GM18519 (cell line): ENCODE results near the gene ADAMTS16.
"Not testable (repeated sequence)": the region's sequence is repeated elsewhere in the genome, so short reads cannot be mapped to it uniquely, and the experiment has no call there.

Experiments
- ATAC-seq: cut with Tn5 transposase; IDR thresholded peaks from one replicate; pipeline ENCODE4 v1.9.1; 2021; ENCODE audit warnings: mild to moderate bottlenecking, moderate library complexity; ENCODE audit not compliant: unreplicated experiment, low FRiP score

Gene ADAMTS16, protein sequence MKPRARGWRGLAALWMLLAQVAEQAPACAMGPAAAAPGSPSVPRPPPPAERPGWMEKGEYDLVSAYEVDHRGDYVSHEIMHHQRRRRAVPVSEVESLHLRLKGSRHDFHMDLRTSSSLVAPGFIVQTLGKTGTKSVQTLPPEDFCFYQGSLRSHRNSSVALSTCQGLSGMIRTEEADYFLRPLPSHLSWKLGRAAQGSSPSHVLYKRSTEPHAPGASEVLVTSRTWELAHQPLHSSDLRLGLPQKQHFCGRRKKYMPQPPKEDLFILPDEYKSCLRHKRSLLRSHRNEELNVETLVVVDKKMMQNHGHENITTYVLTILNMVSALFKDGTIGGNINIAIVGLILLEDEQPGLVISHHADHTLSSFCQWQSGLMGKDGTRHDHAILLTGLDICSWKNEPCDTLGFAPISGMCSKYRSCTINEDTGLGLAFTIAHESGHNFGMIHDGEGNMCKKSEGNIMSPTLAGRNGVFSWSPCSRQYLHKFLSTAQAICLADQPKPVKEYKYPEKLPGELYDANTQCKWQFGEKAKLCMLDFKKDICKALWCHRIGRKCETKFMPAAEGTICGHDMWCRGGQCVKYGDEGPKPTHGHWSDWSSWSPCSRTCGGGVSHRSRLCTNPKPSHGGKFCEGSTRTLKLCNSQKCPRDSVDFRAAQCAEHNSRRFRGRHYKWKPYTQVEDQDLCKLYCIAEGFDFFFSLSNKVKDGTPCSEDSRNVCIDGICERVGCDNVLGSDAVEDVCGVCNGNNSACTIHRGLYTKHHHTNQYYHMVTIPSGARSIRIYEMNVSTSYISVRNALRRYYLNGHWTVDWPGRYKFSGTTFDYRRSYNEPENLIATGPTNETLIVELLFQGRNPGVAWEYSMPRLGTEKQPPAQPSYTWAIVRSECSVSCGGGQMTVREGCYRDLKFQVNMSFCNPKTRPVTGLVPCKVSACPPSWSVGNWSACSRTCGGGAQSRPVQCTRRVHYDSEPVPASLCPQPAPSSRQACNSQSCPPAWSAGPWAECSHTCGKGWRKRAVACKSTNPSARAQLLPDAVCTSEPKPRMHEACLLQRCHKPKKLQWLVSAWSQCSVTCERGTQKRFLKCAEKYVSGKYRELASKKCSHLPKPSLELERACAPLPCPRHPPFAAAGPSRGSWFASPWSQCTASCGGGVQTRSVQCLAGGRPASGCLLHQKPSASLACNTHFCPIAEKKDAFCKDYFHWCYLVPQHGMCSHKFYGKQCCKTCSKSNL

DNA sequence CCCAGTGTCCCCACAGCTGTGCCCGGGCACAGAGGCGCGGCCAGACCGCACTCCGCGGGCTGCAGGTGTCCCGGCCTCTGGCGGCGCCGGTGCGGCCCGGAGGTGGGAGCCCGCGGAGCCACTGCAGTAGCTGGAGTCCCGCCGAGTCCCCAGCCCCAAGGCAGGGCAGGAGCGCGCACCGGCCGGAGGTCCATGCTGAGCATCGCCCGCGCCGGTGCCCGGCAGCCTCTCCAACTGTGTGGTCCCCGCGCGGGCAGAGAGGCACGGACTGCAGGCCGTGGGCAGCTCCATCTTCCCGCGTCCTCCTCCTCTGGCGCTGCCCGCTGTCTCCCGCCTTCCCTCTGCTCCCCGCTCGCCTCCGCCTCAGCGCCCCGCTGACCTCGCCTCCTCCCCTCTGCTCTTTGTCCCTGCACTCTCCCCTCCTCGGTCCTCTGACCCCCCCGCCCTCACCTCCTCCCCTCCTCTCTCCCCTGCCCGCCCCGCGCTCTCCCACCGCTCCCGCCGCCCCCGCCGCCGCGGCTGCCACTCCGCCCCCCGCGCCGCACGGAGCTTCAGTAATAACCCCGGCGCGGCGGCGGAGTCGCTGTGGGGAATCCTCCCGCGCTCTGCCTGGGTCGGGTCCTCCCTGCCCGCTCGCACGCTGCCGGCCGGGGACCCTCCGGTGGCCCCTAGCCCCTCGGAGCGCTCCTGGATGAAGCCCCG, at the start of gene ADAMTS16:
TSS of gene ADAMTS16 (plus strand) at position 554 of the 702 bp plus-strand sequence. CDS start at position 692, 138 bp downstream.
- no peak for ATAC-seq

DNA sequence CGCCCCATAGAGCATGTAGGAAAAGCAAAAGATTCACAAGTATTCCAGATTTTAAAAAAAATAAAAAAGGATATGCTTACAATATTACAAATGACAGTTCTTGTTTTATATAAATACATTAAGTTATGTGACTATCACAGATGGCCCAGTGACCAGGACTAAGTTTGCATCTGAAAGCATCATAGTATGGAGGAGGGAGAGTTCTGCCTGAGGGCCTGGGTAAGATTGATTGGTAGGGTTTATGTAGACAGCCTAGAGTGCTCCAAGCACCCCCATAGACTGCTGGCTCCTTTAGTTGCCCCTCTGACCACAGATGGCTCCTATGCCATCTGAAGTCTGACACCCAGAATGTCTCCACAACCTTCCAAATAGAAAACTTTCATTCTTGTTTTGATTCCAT, 48.0 kb upstream of the ADAMTS16 start:
- no peak for ATAC-seq

DNA sequence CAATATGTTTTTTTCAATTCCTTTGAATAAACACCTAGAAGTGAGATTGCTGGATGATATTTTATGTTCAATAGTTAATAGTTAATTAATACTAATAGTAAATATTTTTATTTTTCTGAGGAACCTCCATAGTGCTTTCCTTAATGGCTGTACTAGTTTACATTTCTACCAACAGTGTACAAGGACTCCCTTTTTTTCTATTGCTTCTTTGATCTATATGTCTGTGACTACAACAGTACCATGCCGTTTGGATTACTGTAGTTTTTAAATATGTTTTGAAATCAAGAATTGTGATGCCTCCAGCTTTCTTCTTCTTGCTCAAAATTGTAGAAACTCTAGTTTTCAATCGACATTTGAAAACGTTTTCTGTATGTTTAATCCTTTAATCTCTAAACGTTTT, 39.5 kb upstream of the ADAMTS16 start:
- ATAC-seq: no peak

DNA sequence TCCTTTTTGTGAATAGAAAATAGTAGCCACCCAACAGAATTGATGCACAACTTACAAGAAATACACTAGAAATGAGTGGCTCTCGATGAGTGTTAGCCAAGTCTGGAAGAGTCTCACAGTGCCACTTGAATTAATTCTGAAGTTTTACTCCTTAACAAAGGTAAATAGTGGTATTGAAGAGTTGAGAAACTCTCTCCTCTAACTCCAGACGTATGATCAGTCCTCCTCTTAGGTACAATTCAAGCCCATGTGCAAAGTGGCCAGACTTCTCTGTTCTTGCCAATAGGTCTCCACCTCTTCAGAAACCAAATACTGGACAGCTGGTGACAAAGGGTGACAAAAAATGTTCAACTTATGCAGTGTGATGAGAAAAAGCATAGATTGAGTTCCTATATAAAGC, 38.5 kb upstream of the ADAMTS16 start:
- ATAC-seq: no peak

DNA sequence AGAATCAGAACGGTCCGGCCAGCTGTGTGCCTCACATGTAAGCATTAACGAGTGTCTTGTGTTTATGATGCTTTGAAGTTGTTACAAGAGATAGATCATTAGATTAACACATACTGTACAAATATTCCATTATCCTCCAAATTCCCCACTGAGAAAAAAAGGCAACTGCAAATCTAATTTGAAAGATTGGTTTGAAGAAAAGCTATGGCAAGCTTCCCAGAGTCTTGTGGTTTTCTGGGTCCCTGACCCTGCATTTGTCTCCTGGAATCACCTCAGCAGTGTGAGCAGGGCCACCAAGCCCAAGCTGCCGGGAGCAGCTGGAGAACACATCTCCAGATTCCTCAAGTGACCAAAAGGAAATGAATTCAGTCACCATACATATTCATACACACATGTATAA, 36.9 kb upstream of the ADAMTS16 start:
- ATAC-seq: no peak

DNA sequence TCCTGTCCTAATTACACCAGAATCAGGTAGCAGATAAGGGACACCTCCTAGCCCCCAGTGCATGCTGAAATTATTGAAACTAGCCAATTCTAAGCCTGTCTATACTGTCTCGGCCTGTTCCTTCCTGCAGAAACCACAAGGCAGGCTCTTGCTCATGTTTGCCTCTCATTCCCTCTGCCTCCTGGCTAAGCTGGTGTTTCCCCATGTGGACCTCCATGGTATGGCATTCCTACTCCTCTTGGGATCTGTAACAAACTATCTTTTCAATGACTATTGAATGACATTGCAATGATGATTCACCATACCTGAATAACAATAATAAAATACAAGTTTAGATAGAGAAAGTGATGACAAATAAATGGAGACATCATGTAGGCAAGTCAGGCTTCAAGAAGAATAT, 35.6 kb upstream of the ADAMTS16 start:
- ATAC-seq: no peak

DNA sequence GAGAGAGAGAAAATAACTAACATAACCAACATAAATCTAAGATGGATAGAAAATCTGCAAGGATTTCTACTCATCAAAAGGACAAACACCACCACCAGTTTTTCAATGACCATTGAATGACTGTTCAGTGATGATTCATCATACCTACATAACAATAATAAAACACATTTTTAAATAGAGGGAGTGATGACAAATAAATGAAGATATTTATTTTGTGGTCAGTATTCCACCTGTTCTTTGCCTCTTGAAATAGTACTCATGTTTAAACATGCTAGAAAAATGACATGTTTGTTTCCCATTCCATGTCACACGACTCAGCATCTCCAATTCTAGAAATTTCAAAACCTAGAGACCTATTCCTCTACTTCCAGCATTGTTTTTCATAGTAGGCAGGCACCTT, 34.6 kb upstream of the ADAMTS16 start:
- ATAC-seq: no peak

DNA sequence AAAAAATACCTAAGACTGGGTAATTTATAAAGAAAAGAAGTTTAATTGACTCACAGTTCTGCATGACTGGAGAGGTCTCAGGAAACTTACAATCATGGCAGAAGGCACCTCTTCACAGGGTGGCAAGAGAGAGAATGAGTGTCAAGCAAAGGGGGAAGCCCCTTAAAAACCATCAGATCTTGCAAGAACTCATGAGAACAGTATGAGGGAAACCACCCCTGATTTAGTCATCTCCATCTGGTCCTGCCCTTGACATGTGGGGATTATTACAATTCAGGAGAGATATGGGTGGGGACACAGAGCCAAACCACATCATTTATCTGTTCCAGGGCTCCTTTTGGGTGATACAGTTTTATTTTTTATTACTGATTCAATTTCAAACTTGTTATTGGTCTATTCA, 23.2 kb upstream of the ADAMTS16 start:
- ATAC-seq: peak; percentile 56

DNA sequence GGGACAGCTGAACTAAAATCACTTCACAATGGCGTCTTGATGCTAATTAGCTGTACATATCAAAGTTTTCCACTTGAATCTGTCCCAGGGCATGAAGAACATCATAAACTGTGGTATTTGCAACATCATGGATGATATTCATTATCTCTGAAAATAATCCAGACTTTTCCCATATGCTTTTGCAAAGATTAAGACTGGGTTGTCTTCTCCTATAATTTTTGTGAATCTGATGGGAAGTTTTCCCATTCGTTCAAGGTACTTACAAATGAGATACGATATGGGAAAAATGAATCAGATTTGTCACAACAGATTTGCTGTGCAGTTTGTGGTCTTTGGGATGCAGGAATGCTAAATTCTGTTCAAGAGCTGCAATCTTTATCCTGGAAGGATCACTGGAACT, 17.4 kb upstream of the ADAMTS16 start:
- ATAC-seq: no peak

DNA sequence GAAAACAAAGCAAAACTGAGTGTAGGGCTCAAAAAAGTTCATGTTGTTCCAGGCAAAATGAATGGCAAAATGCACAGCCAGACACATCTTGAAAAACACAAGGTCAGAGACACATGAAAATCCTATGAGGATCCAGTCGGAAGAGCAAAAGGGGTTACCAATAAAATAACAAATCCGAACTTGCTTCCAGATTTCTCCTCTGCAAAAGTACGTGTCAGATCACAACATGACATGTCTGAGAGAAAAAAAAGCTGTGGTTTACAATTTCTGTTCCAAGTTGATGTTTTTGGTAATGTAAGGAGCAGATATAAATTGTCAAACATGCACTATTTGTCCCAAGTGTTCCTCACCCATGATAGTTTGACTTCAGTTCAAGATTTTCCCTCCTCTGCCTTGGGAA, 15.9 kb upstream of the ADAMTS16 start:
- no peak for ATAC-seq

DNA sequence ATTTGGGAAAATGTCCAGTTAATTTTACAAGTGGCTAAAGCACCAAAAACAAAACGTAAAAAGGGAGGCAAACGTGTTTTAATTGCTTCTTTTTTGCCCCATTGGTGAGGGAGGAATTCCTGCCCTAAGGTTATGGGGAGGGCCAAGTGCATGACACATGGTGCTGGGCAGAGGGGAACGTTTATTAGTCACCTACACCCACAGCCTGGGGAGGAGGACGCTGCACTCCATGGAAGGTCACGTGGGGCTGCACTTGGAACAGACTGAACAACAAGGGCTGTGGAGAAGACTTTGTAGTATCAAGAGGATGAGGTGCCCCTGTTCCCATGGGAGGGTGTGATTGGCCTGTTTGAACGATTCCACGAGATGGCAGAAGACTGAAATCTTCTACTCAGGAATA, 13.7 kb upstream of the ADAMTS16 start:
- no peak for ATAC-seq

DNA sequence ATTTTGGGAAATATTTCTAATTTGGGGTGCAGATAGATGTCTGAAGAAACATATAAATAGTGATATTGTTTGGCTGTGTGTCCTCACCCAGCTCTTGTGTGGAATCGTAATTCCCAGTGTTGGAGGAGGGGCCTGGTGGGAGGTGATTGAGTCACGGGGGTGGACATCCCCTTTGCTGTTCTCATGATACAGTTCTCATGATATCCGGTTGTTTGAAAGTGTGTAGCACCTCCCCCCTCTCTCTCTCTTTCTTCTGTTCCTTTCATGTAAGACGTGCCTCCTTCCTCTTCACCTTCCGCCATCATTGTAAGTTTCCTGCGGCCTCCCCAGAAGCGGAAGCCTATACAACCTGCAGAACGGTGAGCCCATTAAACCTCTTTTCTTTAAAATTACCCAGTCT, 11.4 kb upstream of the ADAMTS16 start:
- no peak for ATAC-seq

DNA sequence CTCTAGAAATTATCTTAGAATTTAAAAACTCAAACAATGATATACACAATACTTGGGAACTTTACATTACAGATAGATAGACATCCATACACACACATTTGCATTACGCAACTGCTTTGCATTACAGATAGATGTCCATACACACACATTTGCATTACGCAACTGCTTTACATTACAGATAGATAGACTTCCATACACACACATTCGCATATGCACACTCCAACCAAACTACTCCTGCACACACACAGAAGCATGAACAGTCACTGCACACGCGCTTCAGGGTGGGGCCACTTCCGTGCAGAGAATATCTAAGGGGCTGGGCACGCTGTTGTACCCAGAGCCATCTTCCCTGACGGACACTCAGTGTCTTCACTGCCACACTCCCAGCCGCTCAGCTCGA, 7.9 kb upstream of the ADAMTS16 start:
- ATAC-seq: no peak

DNA sequence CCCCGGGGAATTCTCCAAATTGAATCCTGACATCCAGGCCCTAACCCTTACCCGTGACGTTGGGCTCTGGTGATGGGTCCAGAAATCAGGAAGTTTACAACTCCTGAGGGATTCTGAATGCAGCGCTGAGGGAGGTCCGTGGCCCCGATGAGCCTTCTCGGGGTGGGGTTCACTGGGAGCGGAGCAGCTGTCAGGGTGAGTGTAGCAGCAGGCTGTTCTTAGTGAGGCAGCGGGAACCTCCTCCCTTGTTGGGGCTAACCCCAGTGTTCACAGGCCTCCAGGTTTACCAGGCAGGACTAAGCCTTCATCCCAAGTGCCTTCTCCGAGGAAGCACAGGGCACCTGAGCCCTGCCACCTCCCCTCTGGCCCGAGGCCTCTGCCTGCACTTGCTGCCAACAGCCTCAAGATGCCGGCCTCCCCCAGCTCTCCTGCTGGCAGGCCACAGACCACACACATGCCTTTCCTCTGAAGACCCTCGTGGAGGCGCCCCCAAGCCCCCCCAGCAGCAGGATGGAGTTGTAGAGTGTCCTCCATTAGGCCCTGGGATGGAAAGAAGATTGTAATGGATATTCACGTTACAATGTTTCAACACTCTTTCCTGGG, 7.3 kb upstream of the ADAMTS16 start:
- ATAC-seq: no peak

DNA sequence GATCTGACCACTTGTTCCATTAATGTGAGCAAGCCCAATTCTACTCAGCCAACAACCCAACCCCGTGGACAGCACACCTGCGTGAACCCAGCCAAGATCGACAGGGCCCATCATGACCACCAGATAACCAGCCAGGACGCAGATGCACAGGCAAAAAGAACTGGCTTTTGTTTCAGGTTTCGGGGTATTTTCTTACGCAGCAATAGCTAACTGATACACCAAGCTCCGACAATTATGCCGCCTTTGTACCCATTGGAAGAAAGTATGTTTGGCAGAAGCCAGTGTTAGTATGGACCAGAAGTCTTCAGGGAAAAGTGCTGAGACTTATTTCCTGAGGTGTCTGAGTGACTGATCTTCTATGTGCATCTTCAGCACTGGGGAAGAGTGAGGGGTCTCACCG, 6.0 kb upstream of the ADAMTS16 start:
- no peak for ATAC-seq

DNA sequence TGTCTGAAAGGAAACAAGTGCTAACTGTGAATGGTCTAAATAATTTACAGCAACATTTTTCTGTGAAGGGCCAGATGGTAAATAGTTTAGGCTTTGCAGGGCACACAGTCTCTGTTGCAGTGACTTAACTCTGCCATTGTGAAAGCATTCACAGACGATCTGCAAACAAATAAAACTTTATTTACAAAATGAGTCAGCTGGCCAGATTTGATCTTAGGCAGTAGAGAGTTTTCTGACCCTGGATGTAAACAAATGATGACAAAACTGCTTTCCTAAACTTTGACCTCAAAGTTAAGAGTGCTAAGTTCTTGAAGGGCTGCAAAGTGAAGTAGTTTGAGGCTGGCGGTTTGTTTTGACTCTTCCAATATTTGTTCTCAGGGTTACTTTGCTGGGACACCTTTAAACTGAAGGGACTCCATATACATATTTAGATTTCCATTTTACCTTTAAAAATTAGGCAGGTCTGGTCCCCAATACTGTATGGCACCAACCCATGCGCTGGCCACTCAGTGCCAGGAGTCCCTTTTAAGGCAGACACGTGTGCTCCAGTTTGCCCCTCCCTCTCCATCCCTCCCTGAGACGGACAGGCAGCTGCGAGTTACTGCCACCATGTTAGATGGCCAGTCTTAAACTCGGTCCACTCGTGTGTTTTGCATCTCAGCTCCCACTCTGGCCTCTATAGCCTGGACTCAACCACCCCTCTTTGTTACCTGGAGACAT, 4.0 kb upstream of the ADAMTS16 start:
- no peak for ATAC-seq

DNA sequence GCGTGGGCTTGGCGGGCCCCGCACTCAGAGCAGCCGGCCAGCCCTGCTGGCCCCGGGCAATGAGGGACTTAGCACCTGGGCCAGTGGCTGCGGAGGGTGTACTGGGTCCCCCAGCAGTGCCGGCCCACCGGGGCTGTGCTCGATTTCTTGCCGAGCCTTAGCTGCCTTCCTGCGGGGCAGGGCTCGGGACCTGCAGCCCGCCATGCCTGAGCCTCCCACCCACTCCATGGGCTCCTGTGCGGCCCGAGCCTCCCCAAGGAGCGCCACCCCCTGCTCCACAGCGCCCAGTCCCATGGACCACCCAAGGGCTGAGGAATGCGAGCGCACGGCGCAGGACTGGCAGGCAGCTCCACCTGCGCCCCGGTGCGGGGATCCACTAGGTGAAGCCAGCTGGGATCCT, 2.3 kb upstream of the ADAMTS16 start:
- ATAC-seq: not testable (repeated sequence)

DNA sequence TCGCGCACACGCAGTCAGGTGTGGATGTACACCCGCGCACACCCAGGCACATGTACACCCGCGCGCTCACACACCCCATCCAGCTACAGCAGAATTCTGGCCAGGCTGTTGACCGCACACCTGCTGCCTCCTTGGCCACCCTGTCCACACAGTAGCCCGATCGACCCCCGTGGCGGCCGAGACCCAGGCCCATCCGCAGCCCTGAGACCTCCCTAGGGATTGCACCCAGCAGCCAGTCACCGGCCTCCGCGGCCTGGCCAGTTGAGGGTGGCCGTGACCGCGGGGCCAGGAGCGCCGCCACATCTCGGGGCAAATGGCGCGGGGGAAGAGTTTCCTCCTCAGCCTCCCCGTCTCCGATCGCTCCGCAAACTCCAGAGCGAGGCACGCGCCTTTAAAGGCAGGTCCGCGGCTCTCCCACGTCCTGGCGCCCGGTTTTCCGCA, 774 bp upstream of the ADAMTS16 start:
- no peak for ATAC-seq
